ENCODE measurements around the gene MICOS13.

MICOS13 gene

GRCh38 chr19:5651361-5651760 is 29.0 kb downstream of the MICOS13 start:
- H2AFZ ChIP-seq (ENCODE audit: low read length), result no peak overlapping the region
- no peaks in the 10 kb centered on the region for H3K4me1 ChIP-seq (ENCODE audit: low read length)
- no peak overlapping the region for H3K9ac ChIP-seq (ENCODE audit: low read length)
- H3K9me3 ChIP-seq (replicated peaks; ENCODE audit: insufficient read depth, low read length), result no peaks in the 10 kb centered on the region
- H3K9me2 ChIP-seq (replicated peaks; ENCODE audit: insufficient read depth, low read length), result no peaks in the 10 kb centered on the region
- TF ChIP-seq EZH2 (optimal IDR thresholded peaks at IDR 0.05; ENCODE audit: low read depth, low read length), result no peak
- no peak for TF ChIP-seq CTCF (IDR thresholded peaks at IDR 0.05; ENCODE audit: low read length)
- no peak for TF ChIP-seq EZH2phosphoT487 (IDR thresholded peaks at IDR 0.05; ENCODE audit: low read length)
- H3F3A ChIP-seq (ENCODE audit: insufficient read depth, low read length), result no peaks in the 10 kb centered on the region
- H3K27me3 ChIP-seq (replicated peaks; ENCODE audit: insufficient read depth, low read length), result no peaks in the 10 kb centered on the region
- no peak overlapping the region for H3K4me2 ChIP-seq (ENCODE audit: low read depth, low read length)
- peaks cover 15% of the 10 kb centered on the region for H4K20me1 ChIP-seq (ENCODE audit: insufficient read depth, low read length)
- H3K27ac ChIP-seq (ENCODE audit: low read length), result no peak overlapping the region
- H3K4me3 ChIP-seq (ENCODE audit: low read length), result no peak overlapping the region
- peaks cover 67% of the 10 kb centered on the region for H3K79me2 ChIP-seq (ENCODE audit: low read length)
- DNase-seq, result no peak
- peaks cover 67% of the 10 kb centered on the region for H3K36me3 ChIP-seq (replicated peaks; ENCODE audit: insufficient read depth, low read length)

GRCh38 chr19:5648464-5648863 is 31.9 kb downstream of the MICOS13 start:
- no peak overlapping the region for H3K27ac ChIP-seq (ENCODE audit: low read length)
- H3K9me2 ChIP-seq (replicated peaks; ENCODE audit: insufficient read depth, low read length), result no peaks in the 10 kb centered on the region
- no peak for DNase-seq
- peaks cover 57% of the 10 kb centered on the region for H3K36me3 ChIP-seq (replicated peaks; ENCODE audit: insufficient read depth, low read length)
- H2AFZ ChIP-seq (ENCODE audit: low read length), result no peak overlapping the region
- TF ChIP-seq CTCF (IDR thresholded peaks at IDR 0.05; ENCODE audit: low read length), result no peak
- no peak for TF ChIP-seq EZH2phosphoT487 (IDR thresholded peaks at IDR 0.05; ENCODE audit: low read length)
- TF ChIP-seq EZH2 (optimal IDR thresholded peaks at IDR 0.05; ENCODE audit: low read depth, low read length), result no peak
- peaks cover 30% of the 10 kb centered on the region for H4K20me1 ChIP-seq (ENCODE audit: insufficient read depth, low read length)
- H3K4me1 ChIP-seq (ENCODE audit: low read length), result no peaks in the 10 kb centered on the region
- H3K9me3 ChIP-seq (replicated peaks; ENCODE audit: insufficient read depth, low read length), result no peaks in the 10 kb centered on the region
- H3K79me2 ChIP-seq (ENCODE audit: low read length), result peaks cover 79% of the 10 kb centered on the region
- H3K4me2 ChIP-seq (ENCODE audit: low read depth, low read length), result no peak overlapping the region
- no peaks in the 10 kb centered on the region for H3F3A ChIP-seq (ENCODE audit: insufficient read depth, low read length)
- H3K4me3 ChIP-seq (ENCODE audit: low read length), result no peak overlapping the region
- no peaks in the 10 kb centered on the region for H3K27me3 ChIP-seq (replicated peaks; ENCODE audit: insufficient read depth, low read length)
- no peak overlapping the region for H3K9ac ChIP-seq (ENCODE audit: low read length)

GRCh38 chr19:5646703-5647102 is 33.6 kb downstream of the MICOS13 start:
- Histone ChIP-seq H3K4me2 (ENCODE audit: low read depth, low read length) (no peak overlapping the region), H3K27me3 (replicated peaks; ENCODE audit: insufficient read depth, low read length) (no peaks in the 10 kb centered on the region), H3K4me1 (ENCODE audit: low read length) (no peaks in the 10 kb centered on the region), H3K4me3 (ENCODE audit: low read length) (no peak overlapping the region), H3K9ac (ENCODE audit: low read length) (no peak overlapping the region), H3F3A (ENCODE audit: insufficient read depth, low read length) (no peaks in the 10 kb centered on the region), H2AFZ (ENCODE audit: low read length) (no peak overlapping the region), H3K27ac (ENCODE audit: low read length) (no peak overlapping the region), H3K79me2 (ENCODE audit: low read length) (peaks cover 84% of the 10 kb centered on the region), H3K36me3 (replicated peaks; ENCODE audit: insufficient read depth, low read length) (peaks cover 58% of the 10 kb centered on the region), H3K9me3 (replicated peaks; ENCODE audit: insufficient read depth, low read length) (no peaks in the 10 kb centered on the region), H3K9me2 (replicated peaks; ENCODE audit: insufficient read depth, low read length) (no peaks in the 10 kb centered on the region), H4K20me1 (ENCODE audit: insufficient read depth, low read length) (peaks cover 37% of the 10 kb centered on the region)
- no peak for DNase-seq
- TF ChIP-seq EZH2 (optimal IDR thresholded peaks at IDR 0.05; ENCODE audit: low read depth, low read length) (no peak), CTCF (IDR thresholded peaks at IDR 0.05; ENCODE audit: low read length) (no peak), EZH2phosphoT487 (IDR thresholded peaks at IDR 0.05; ENCODE audit: low read length) (no peak)
